NB4 (cell line): ENCODE measurements around the gene PDZD2.
"Not testable (repeated sequence)": the region's sequence is repeated elsewhere in the genome, so short reads cannot be mapped to it uniquely, and the experiment has no call there.

Experiments
- DNase-seq: peaks from one replicate; pipeline ENCODE4 v3.0.0; 2010; ENCODE audit warnings: low read depth
- H3K4me3 ChIP-seq: one replicate; pipeline ENCODE4 v1.5.1; 2011; ENCODE audit warnings: mild to moderate bottlenecking, low read depth, low read length, moderate library complexity
- MYC ChIP-seq: IDR thresholded peaks from 2 replicates; pipeline ENCODE4 v1.6.1; 2011; ENCODE audit warnings: low read depth, low read length
- POLR2A ChIP-seq: IDR thresholded peaks from 2 replicates; pipeline ENCODE4 v1.6.1; 2011; ENCODE audit warnings: mild to moderate bottlenecking; ENCODE audit not compliant: insufficient read length; ENCODE audit errors: extremely low read depth
- TF ChIP-seq, protein P1 (sequence below): IDR thresholded peaks from 2 replicates; pipeline ENCODE4 v1.6.1; 2011; ENCODE audit warnings: low read depth, low read length
- TF ChIP-seq, protein P2 (sequence below): IDR thresholded peaks from one replicate; pipeline ENCODE4 v1.5.1; 2012; ENCODE audit warnings: low read depth, low read length

PDZD2 gene

DNA sequence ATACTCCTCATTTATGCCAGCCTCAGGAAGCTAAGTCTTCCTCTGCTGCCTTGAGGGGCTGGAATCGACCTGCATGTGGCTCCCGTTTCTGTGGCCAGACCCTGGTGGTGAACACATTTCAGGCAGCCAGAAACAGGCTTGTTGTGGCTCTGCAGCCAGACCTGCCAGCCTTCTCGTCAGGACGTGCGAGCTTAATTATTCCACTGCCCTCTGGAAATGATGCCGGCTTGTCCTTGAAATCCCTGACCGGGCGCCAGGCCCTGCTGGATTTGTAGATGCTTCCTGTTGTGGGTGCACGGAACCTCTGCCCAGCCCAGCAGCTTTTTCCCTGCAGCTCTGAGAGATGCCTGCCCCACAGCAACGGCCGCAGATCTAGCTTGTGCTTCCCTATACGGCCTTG, 41.6 kb downstream of the PDZD2 start:
- TF ChIP-seq, protein P1, sequence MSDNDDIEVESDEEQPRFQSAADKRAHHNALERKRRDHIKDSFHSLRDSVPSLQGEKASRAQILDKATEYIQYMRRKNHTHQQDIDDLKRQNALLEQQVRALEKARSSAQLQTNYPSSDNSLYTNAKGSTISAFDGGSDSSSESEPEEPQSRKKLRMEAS = no peak
- TF ChIP-seq, protein P2, sequence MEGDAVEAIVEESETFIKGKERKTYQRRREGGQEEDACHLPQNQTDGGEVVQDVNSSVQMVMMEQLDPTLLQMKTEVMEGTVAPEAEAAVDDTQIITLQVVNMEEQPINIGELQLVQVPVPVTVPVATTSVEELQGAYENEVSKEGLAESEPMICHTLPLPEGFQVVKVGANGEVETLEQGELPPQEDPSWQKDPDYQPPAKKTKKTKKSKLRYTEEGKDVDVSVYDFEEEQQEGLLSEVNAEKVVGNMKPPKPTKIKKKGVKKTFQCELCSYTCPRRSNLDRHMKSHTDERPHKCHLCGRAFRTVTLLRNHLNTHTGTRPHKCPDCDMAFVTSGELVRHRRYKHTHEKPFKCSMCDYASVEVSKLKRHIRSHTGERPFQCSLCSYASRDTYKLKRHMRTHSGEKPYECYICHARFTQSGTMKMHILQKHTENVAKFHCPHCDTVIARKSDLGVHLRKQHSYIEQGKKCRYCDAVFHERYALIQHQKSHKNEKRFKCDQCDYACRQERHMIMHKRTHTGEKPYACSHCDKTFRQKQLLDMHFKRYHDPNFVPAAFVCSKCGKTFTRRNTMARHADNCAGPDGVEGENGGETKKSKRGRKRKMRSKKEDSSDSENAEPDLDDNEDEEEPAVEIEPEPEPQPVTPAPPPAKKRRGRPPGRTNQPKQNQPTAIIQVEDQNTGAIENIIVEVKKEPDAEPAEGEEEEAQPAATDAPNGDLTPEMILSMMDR = no peak
- TF ChIP-seq POLR2A = no peak
- TF ChIP-seq MYC = no peak
- no peak for DNase-seq

DNA sequence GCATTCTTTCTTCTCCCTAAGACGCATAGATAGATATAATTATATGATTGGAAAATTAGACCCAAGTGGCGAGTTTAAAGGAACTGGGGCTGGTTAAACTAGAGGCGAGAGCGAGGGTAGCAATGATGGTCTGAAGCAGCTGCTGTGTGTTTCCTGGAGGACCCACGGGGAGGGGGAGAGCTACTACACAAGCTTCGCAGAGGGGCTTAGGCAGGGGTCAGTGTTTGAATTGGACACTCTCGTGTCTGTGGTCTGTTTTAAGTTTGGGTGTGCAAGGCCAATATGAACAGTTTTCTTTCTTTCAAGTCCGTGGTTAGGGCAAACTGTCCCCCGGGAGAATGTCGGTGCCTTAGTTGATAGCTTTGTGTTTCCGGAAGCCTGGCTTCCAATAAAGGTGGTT, 43.1 kb downstream of the PDZD2 start:
- no peak overlapping the region for H3K4me3 ChIP-seq
- no peak for DNase-seq

More for the DNA sequence above, 41.6 kb downstream of the PDZD2 start:
- no peak overlapping the region for H3K4me3 ChIP-seq

DNA sequence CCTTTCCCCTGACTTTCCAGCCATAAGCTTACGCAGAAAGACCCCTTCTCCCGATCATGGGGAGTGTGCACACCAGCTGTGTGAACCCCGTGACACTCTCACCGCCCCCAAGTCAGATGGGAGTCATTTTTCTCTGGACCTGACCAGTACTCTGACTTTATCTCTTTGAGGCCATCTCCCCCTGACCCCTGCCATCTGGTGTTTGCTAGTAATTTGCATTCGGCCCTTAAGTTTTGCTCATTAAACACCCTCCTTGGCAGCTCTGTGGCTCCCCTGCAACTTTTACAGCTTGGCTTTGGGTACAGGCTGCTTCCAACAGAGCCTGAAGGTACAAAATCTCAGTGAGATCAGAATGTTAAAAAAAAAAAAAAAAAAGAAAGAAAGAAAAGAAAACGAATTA, 43.9 kb downstream of the PDZD2 start:
- no peak overlapping the region for H3K4me3 ChIP-seq
- no peak for DNase-seq
- TF ChIP-seq MYC = no peak
- TF ChIP-seq, protein P2 = no peak
- no peak for TF ChIP-seq POLR2A
- TF ChIP-seq, protein P1 = no peak

More for the DNA sequence above, 43.1 kb downstream of the PDZD2 start:
- no peak for TF ChIP-seq MYC
- TF ChIP-seq, protein P1 = no peak
- TF ChIP-seq, protein P2 = no peak
- TF ChIP-seq POLR2A = no peak

DNA sequence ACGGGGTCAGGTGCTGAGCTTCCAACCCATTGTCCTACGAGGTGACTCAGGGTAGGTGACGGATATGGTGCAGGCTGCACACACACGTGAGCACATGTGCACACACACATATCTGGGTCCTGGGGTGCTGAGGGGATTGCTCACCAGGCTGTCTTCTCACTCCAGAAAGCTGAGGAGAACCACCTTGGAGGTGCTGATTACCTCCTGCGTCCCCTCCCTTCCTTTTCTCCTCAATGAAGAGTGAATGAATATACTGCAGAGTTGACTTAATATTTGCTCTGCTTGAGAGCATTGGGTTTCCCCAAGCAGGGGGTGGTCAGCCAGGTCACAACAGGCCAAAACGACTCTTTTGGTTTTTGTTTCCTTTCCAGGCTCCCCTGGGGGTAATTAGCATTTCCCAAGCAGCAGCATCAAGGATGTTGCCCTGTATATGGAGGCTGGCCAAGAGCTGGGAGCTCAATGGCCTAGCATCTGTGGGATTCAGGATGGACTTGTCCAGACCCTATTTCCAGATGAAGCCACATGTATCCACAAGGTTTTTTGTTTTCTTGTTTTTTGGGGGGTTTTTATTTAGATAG, 49.7 kb downstream of the PDZD2 start:
- TF ChIP-seq, protein P1 = no peak
- TF ChIP-seq MYC (no peak), POLR2A (no peak)
- TF ChIP-seq, protein P2 = no peak
- no peak overlapping the region for H3K4me3 ChIP-seq
- DNase-seq = no peak

DNA sequence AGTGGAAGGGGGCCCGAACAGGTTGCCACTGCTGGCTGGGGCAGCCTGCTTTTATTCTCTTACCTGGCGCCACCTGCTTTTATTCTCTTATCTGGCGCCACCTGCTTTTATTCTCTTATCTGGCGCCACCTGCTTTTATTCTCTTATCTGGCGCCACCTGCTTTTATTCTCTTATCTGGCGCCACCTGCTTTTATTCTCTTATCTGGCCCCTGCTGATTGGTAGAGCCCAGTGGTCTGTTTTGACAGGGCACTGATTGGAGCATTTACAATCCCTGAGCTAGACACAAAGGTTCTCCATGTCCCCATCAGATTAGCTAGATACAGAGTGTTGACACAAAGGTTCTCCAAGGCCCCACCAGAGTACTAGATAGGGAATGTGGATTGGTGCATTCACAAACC, 52.5 kb downstream of the PDZD2 start:
- H3K4me3 ChIP-seq, DNase-seq: not testable (repeated sequence)

DNA sequence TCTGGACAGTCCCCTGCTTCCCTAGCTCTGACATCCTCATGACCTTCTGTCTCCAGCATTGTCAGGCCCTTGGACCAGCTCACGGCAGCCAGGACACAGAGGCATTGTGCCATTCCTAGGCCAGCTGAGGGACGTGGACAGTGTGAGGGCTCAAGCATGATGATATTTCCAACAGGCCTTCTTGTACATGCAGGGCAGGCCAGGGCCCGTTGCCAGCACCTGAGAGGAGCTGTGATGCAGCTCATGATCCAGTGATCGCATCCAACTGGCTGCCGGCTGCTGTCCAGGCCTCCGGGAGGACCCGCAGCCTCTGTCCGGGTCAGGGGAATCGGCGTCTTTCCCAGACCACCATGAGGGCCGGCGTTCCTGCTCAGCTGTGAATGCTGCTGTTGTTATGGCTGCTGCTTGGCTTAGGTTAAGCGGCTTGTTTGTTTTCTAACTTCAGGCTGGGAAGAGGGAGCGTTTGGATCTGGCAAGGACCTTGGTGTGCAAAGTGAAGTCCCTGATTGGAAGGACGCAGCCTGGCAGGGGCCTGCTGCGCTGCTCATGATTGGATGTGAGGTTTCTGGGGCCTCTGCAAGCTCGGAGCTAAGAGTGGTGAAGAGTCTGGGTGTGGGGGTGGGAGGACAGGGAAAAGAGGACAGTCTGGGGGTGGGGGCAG, 53.8 kb downstream of the PDZD2 start:
- TF ChIP-seq, protein P2 = no peak
- TF ChIP-seq, protein P1 = no peak
- TF ChIP-seq POLR2A = no peak
- TF ChIP-seq MYC = no peak
- no peak overlapping the region for H3K4me3 ChIP-seq
- no peak for DNase-seq
